Neural cell (in vitro differentiated cells): ENCODE measurements around the gene TBL1X. TPM values are rescaled to one million over a fixed set of nuclear protein-coding genes. Genes with fewer than 3 reads are reported as not detected.

Experiments
- H2AFZ ChIP-seq: fragments of 200-600, 300-800 bp; sonication (generic), shearing (Covaris generic); 2 replicates; pipeline ENCODE4 v1.6.0; 2014; ENCODE audit warnings: low read depth, mild to moderate bottlenecking, antibody characterized with exemption, low read length, moderate library complexity
- H3F3A ChIP-seq: fragments of 200-600 bp; shearing (Covaris generic); 2 replicates; pipeline ENCODE4 v1.6.1; 2016; ENCODE audit warnings: mild to moderate bottlenecking, moderate library complexity, mixed read lengths, antibody characterized with exemption, low read length; ENCODE audit not compliant: insufficient read depth, poor library complexity, severe bottlenecking
- H3K27ac ChIP-seq: fragments of 200-600, 300-800 bp; sonication (generic), shearing (Covaris generic); 2 replicates; pipeline ENCODE4 v1.5.1; 2014; ENCODE audit warnings: mild to moderate bottlenecking, low read length, moderate library complexity
- H3K27me3 ChIP-seq: fragments of 300-800, 200-600 bp; sonication (generic), shearing (Covaris generic); 2 replicates; pipeline ENCODE4 v1.6.0; 2014; ENCODE audit warnings: mild to moderate bottlenecking, low read depth, low read length, moderate library complexity; ENCODE audit not compliant: insufficient read depth
- H3K36me3 ChIP-seq: fragments of 300-800, 200-600 bp; sonication (generic), shearing (Covaris generic); 2 replicates; pipeline ENCODE4 v1.5.1; 2014; ENCODE audit warnings: mild to moderate bottlenecking, antibody characterized with exemption, low read length, moderate library complexity; ENCODE audit not compliant: insufficient read depth
- H3K4me2 ChIP-seq: fragments of 300-800, 200-600 bp; sonication (generic), shearing (Covaris generic); 2 replicates; pipeline ENCODE4 v1.6.0; 2014; ENCODE audit warnings: mild to moderate bottlenecking, low read length
- H3K4me3 ChIP-seq: fragments of 300-800, 200-600 bp; sonication (generic), shearing (Covaris generic); 2 replicates; pipeline ENCODE4 v1.5.1; 2014; ENCODE audit warnings: mild to moderate bottlenecking, low read length, moderate library complexity
- H3K79me2 ChIP-seq: fragments of 200-600 bp; shearing (Covaris generic); replicated peaks from 2 replicates; pipeline ENCODE4 v1.6.0; 2014; ENCODE audit warnings: mild to moderate bottlenecking, low read length, moderate library complexity; ENCODE audit not compliant: insufficient read depth
- H3K9ac ChIP-seq: fragments of 300-800, 200-600 bp; sonication (generic), shearing (Covaris generic); 2 replicates; pipeline ENCODE4 v1.6.1; 2016; ENCODE audit warnings: mild to moderate bottlenecking, low read length, mixed read lengths
- H3K9me2 ChIP-seq: fragments of 200-600 bp; shearing (Covaris generic); 2 replicates; pipeline ENCODE4 v1.6.1; 2016; ENCODE audit warnings: mild to moderate bottlenecking, low read length, mixed read lengths; ENCODE audit not compliant: insufficient read depth
- H3K9me3 ChIP-seq: fragments of 200-600, 300-800 bp; sonication (generic), shearing (Covaris generic); 2 replicates; pipeline ENCODE4 v1.6.1; 2016; ENCODE audit warnings: mild to moderate bottlenecking, mixed run types, low read length, moderate library complexity, mixed read lengths
- H4K20me1 ChIP-seq: fragments of 200-600 bp; shearing (Covaris generic); 2 replicates; pipeline ENCODE4 v1.6.1; 2016; ENCODE audit warnings: mild to moderate bottlenecking, mixed run types; ENCODE audit not compliant: insufficient read depth
- CTCF ChIP-seq: fragments of 450-650 bp; IDR thresholded peaks from 2 replicates; pipeline ENCODE4 v1.5.1; 2014; ENCODE audit warnings: antibody characterized with exemption, mild to moderate bottlenecking, moderate library complexity; ENCODE audit not compliant: poor library complexity, severe bottlenecking
- EP300 ChIP-seq: fragments of 450-650 bp; conservative IDR thresholded peaks from 2 replicates; pipeline ENCODE4 v1.6.1; 2014; ENCODE audit warnings: antibody characterized with exemption, mild to moderate bottlenecking, moderate library complexity; ENCODE audit not compliant: poor library complexity, severe bottlenecking
- EZH2 ChIP-seq: fragments of 200-600, 300-800 bp; shearing (Covaris generic), sonication (generic); IDR thresholded peaks from 2 replicates; pipeline ENCODE4 v1.6.1; 2014; ENCODE audit warnings: antibody characterized with exemption, low read length, borderline replicate concordance, mild to moderate bottlenecking; ENCODE audit not compliant: insufficient read depth, poor library complexity, severe bottlenecking
- MXI1 ChIP-seq: fragments of 450-650 bp; conservative IDR thresholded peaks from 2 replicates; pipeline ENCODE4 v1.6.1; 2014; ENCODE audit warnings: antibody characterized with exemption, mild to moderate bottlenecking; ENCODE audit not compliant: poor library complexity, severe bottlenecking
- POLR2AphosphoS5 ChIP-seq: IDR thresholded peaks from 2 replicates; pipeline ENCODE4 v1.6.1; 2012
- RAD21 ChIP-seq: fragments of 450-650 bp; conservative IDR thresholded peaks from 2 replicates; pipeline ENCODE4 v1.6.1; 2014; ENCODE audit warnings: antibody characterized with exemption, mild to moderate bottlenecking, moderate library complexity
- REST ChIP-seq: IDR thresholded peaks from 2 replicates; pipeline ENCODE4 v1.6.1; 2012; ENCODE audit warnings: borderline replicate concordance
- SMC3 ChIP-seq: fragments of 450-650 bp; conservative IDR thresholded peaks from 2 replicates; pipeline ENCODE4 v1.6.1; 2014; ENCODE audit warnings: antibody characterized with exemption, mild to moderate bottlenecking, moderate library complexity; ENCODE audit not compliant: poor library complexity
- TAF1 ChIP-seq: IDR thresholded peaks from 2 replicates; pipeline ENCODE4 v1.6.1; 2012; ENCODE audit warnings: low read depth
- polyA plus RNA-seq: library from polyadenylated mRNA; depleted of rRNA; stranded (reverse); fragments of >200 nt; gene quantifications from 2 replicates; pipeline ENCODE4 v1.2.3, GENCODE V29; 2014

TBL1X gene
- polyA plus RNA-seq, 1 donor from 2014 or later, result 2.2 TPM

- H3F3A ChIP-seq, result no peaks in the 10 kb centered on the region
- H3K9me3 ChIP-seq, result no peaks in the 10 kb centered on the region
- no peak overlapping the region for H3K4me2 ChIP-seq
- no peak overlapping the region for H3K4me3 ChIP-seq
- TF ChIP-seq POLR2AphosphoS5, result no peak
- TF ChIP-seq TAF1, result no peak
- no peak for TF ChIP-seq RAD21
- H3K9ac ChIP-seq, result no peak overlapping the region
- no peaks in the 10 kb centered on the region for H3K36me3 ChIP-seq
- H2AFZ ChIP-seq, result no peak overlapping the region
- no peaks in the 10 kb centered on the region for H3K79me2 ChIP-seq
- H4K20me1 ChIP-seq, result no peaks in the 10 kb centered on the region
- no peaks in the 10 kb centered on the region for H3K27me3 ChIP-seq
- no peak overlapping the region for H3K27ac ChIP-seq
- no peaks in the 10 kb centered on the region for H3K9me2 ChIP-seq
These were observed 98.0 kb downstream of the TBL1X start for GRCh38 chrX:9562851-9563250.

DNA sequence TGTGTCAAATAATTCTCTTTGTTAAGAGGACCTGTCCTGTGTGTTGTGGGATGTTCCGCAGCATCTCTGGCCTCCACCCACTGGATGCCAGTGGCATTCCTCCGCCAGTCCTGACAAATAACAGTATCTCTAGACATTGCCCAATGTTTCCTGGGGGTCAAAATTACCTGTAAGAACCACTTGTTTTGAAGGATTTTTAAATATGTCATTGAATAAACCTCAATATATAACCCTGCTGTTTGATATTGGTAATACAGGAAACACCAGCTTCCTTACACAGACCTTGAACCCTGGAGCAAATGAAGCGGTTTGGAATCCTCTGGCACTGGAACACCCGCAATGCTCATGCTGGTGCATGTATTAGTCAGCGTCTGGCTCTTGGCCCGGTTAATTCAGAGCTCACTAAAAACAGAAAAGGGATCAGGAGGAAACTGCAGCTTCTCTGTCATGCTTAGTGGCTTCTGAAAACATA is 101.3 kb downstream of the TBL1X start:
- Histone ChIP-seq H3F3A (no peaks in the 10 kb centered on the region), H3K4me3 (no peak overlapping the region), H4K20me1 (no peaks in the 10 kb centered on the region), H2AFZ (no peak overlapping the region), H3K79me2 (no peaks in the 10 kb centered on the region), H3K27ac (no peak overlapping the region), H3K9me3 (no peaks in the 10 kb centered on the region), H3K9ac (no peak overlapping the region), H3K9me2 (no peaks in the 10 kb centered on the region), H3K27me3 (no peaks in the 10 kb centered on the region), H3K4me2 (no peak overlapping the region), H3K36me3 (no peaks in the 10 kb centered on the region)
- TF ChIP-seq EP300 (no peak), TAF1 (no peak), REST (no peak), CTCF (no peak), POLR2AphosphoS5 (no peak), RAD21 (no peak), EZH2 (no peak), SMC3 (no peak), MXI1 (no peak)

DNA sequence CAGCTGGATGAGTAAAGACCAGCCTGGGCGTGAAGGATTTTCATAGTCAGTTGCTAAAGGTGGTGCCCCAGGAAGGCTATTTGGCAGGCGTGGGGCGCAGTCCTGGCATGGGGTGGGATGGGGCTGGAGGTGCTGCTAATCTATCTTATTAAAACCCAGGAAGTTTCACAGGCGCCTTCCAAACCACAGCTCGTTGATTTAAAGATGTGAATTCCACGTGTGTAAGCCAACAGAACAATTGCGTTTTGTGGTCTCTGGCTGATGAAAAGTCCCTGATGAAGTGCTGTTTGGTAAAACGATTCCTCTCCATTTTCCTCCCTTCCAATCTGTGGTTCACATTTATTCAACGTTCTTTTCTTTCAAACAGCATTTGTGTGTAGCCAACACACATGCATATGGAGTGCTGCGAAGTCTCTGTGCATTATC is 105.0 kb downstream of the TBL1X start:
- H3K4me3 ChIP-seq, result no peak overlapping the region
- no peaks in the 10 kb centered on the region for H3K9me2 ChIP-seq
- no peak for TF ChIP-seq EP300
- no peak for TF ChIP-seq REST
- TF ChIP-seq EZH2, result no peak
- no peak for TF ChIP-seq SMC3
- no peak for TF ChIP-seq RAD21
- no peak for TF ChIP-seq TAF1
- TF ChIP-seq MXI1, result no peak
- no peak for TF ChIP-seq POLR2AphosphoS5
- no peak for TF ChIP-seq CTCF
- H3K79me2 ChIP-seq, result no peaks in the 10 kb centered on the region
- no peak overlapping the region for H3K4me2 ChIP-seq
- no peak overlapping the region for H3K27ac ChIP-seq
- no peak overlapping the region for H2AFZ ChIP-seq
- no peaks in the 10 kb centered on the region for H4K20me1 ChIP-seq
- H3F3A ChIP-seq, result no peaks in the 10 kb centered on the region
- H3K36me3 ChIP-seq, result no peaks in the 10 kb centered on the region
- no peak overlapping the region for H3K9ac ChIP-seq
- no peaks in the 10 kb centered on the region for H3K9me3 ChIP-seq
- H3K27me3 ChIP-seq, result no peaks in the 10 kb centered on the region
